Measurements from ENCODE around the gene BPIFB6. TPM values are rescaled to one million over a fixed set of nuclear protein-coding genes. Genes with fewer than 3 reads are reported as not detected.
"Not testable (repeated sequence)": the region's sequence is repeated elsewhere in the genome, so short reads cannot be mapped to it uniquely, and the experiment has no call there.

BPIFB6 gene
- polyA plus RNA-seq, 1 donor from 2014 or later, result not detected

DNA sequence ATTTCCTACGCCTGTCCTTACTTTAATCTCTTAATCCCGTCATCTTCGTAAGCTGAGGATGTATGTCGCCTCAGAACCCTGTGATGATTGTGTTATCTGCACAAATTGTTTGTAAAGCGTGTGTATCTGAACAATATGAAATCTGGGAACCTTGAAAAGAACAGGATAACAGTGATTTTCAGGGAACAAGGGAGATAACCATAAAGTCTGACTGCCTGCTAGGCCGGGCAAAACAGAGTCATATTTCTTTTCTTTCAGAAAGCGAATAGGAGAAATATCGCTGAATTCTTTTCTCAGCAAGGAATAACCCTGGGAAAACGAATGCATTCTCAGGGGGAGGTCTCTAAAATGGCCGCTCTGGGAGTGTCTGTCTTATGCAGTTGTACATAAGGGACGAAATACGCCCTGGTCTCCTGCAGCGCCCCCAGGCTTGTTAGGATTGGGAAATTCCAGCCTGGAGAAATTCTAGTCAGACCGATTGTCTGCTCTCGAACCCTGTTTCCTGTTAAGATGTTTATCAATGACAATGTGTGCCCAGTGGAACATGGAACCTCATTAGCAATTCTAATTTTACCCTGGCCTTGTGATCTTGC lies 13.8 kb downstream of the BPIFB6 start:
- not testable (repeated sequence) for H3K36me3 Mint-ChIP-seq, H3K27ac Mint-ChIP-seq, H3K27me3 Mint-ChIP-seq, H3K4me1 Mint-ChIP-seq
- Mint-ChIP-seq H3K9me3 (peaks cover 6 to 15% (median 7%) of the 10 kb centered on the region in 3 donors), H3K4me3 (peak overlapping the region in 1 of 4 donors; percentile 41)

DNA sequence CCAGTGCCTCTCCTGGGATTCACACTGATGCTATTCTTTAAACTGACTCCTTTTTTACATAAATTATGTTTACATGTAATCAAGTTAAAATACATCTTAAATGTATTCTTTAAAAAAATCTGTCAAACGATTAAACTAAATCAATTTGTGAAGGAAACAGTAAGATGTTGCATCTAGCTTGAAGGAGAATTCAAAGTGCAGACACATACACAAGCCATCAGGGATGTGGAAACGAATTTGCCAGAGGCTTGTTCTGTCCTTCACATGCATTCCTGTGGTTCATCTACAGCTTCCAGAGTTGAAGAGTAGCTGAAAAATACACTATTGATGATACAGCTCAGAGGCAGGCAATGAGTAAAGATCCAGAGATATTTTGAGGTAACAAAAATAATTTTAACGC lies 15.0 kb downstream of the BPIFB6 start:
- H3K4me1 Mint-ChIP-seq, result peaks cover 0 to 1% (median 0%) of the 10 kb centered on the region in 3 donors
- H3K27me3 Mint-ChIP-seq, result no peaks in the 10 kb centered on the region
- no peak overlapping the region for H3K4me3 Mint-ChIP-seq
- no peaks in the 10 kb centered on the region for H3K36me3 Mint-ChIP-seq
- H3K9me3 Mint-ChIP-seq, result peaks cover 6 to 15% (median 7%) of the 10 kb centered on the region in 3 donors
- H3K27ac Mint-ChIP-seq, result no peak overlapping the region

DNA sequence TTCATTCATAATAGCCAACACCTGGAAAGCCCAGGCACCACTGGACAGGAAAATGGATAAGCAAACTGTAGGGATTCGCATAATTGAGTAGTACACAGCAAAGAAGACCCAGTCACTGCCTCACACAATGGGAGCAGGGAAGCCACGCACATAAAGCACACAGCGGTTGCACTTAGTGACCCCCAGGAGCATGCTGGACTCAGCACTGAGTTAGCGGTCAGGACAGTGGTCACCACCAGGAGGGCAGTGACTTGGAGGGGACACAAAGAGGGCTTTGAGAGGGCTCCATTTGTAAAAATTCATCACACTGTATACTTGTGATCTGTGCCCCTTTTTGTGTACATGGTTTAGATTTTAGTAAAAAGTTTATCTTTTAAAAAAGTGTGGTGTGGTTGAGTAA lies 19.9 kb downstream of the BPIFB6 start:
- no peak overlapping the region for H3K4me3 Mint-ChIP-seq
- H3K9me3 Mint-ChIP-seq, result peaks cover 0 to 3% (median 2%) of the 10 kb centered on the region in 3 donors
- no peaks in the 10 kb centered on the region for H3K4me1 Mint-ChIP-seq
- no peak overlapping the region for H3K27ac Mint-ChIP-seq
- H3K27me3 Mint-ChIP-seq, result peaks cover 3% of the 10 kb centered on the region
- H3K36me3 Mint-ChIP-seq, result peaks cover 2% of the 10 kb centered on the region

DNA sequence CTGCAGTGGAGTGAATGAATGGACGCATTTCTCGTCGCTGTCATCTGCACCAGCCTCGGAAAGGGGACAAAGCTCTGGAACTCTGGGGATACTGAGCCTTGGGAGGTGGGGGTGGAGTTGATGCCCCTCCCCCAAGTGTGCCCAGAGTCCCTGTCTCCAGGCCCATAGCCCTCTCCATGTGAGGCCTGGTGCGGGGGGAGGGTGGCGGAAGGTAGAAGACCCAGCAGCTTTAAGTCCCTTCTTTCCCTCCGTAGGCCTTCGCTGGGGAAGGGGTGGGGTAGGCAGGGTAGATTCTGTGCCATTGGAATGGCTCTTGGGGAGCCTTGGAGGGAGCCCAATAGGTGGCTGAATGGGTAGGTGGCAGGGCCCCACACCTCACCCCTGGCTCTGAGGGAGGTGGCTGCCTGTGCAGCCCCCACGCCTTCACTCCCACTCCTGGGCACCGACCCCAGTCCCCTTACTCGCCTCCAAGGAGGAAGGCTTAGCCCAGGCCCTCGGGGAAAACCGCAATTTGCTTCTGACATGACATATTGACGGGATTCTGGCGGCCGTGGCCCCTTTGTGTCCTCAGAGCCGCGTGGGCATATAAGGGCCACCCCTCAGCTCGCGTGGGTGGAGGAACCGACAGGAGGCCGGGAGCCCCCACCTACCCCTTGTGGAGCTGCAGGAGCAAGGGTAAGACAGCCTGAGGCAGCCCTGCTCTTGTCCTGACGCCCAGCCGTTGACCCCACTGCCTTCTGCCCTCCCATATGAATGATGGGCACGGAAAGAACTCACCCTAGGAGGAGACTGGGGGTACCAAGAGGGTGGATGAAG lies 22.1 kb downstream of the BPIFB6 start, which contains the start of gene BPIFB3:
Gene BPIFB3, plus strand, starts transcription at position 613 of the 816 bp plus-strand sequence. CDS start 1,533 bp downstream, outside the sequence.
- no peaks in the 10 kb centered on the region for H3K9me3 Mint-ChIP-seq
- peak within 1 kb of the TSS in 1 of 4 donors; percentile 39 for H3K4me3 Mint-ChIP-seq
- peaks cover 2% of the 10 kb centered on the region for H3K36me3 Mint-ChIP-seq
- H3K27me3 Mint-ChIP-seq, result peaks cover 3% of the 10 kb centered on the region
- no peaks in the 10 kb centered on the region for H3K4me1 Mint-ChIP-seq
- peak within 1 kb of the TSS in 1 of 3 donors; percentile 88 for H3K27ac Mint-ChIP-seq

GRCh38 chr20:33054381-33054780 lies 22.9 kb downstream of the BPIFB6 start:
- peak overlapping the region in 1 of 4 donors; percentile 39 for H3K4me3 Mint-ChIP-seq
- H3K36me3 Mint-ChIP-seq, result peaks cover 2% of the 10 kb centered on the region
- H3K9me3 Mint-ChIP-seq, result no peaks in the 10 kb centered on the region
- peaks cover 3% of the 10 kb centered on the region for H3K27me3 Mint-ChIP-seq
- peaks cover 0 to 1% (median 0%) of the 10 kb centered on the region in 3 donors for H3K4me1 Mint-ChIP-seq
- peak overlapping the region in 1 of 3 donors; percentile 88 for H3K27ac Mint-ChIP-seq

- H3K36me3 Mint-ChIP-seq, result peaks cover 2% of the 10 kb centered on the region
- H3K9me3 Mint-ChIP-seq, result no peaks in the 10 kb centered on the region
- H3K4me3 Mint-ChIP-seq, result no peak overlapping the region
- peaks cover 3% of the 10 kb centered on the region for H3K27me3 Mint-ChIP-seq
- peak overlapping the region in 1 of 3 donors; percentile 88 for H3K27ac Mint-ChIP-seq
- H3K4me1 Mint-ChIP-seq, result peaks cover 0 to 1% (median 0%) of the 10 kb centered on the region in 3 donors
Observed at GRCh38 chr20:33054791-33055190, 23.3 kb downstream of the BPIFB6 start.

DNA sequence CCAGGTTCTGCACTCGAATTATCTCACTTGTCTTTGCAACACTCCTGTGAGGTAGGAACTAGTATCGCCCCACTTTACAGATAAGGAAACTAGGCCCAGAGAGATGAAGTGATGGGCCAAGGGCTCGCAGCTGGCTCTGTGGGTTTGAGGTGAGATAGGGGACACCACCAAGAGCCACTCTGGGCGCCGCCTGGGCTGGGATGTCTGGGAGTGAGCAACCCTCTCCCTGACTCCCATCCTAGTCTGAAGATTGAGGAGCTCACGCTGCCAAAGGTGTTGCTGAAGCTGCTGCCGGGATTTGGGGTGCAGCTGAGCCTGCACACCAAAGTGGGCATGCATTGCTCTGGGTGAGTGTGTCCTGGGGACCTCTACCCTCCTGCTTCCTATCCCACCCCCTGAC lies 27.7 kb downstream of the BPIFB6 start:
- no peak overlapping the region for H3K27ac Mint-ChIP-seq
- H3K4me3 Mint-ChIP-seq, result no peak overlapping the region
- H3K4me1 Mint-ChIP-seq, result peaks cover 0 to 1% (median 0%) of the 10 kb centered on the region in 3 donors
- H3K36me3 Mint-ChIP-seq, result peaks cover 2% of the 10 kb centered on the region
- H3K27me3 Mint-ChIP-seq, result peaks cover 6% of the 10 kb centered on the region
- H3K9me3 Mint-ChIP-seq, result no peaks in the 10 kb centered on the region

DNA sequence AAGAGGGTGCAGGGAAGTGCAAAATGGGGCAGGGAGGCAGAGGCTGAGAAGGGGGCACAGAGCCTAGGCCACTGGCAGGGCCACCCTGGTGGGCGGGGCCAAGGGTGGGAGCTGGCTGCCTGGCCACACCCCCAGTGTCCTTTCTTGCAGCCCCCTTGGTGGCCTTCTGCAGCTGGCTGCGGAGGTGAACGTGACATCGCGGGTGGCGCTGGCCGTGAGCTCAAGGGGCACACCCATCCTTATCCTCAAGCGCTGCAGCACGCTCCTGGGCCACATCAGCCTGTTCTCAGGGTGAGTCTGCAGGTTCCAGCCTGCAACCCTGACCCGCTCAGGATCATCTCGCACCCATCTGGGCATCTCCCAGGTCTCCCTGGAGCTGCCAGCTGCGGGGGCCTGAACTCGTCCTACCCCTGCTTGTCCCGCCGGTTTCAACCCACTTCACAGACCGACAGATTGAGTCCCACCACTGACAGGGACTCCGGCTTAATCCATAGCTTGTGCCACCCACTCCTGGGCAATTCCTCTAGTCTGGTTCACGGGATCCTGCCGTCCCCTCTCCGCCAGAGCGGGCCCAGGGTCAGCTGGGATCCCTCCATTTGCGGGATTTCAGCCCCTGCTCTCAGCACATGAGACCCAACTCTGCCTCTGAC lies 28.4 kb downstream of the BPIFB6 start:
- Mint-ChIP-seq H3K9me3 (no peaks in the 10 kb centered on the region), H3K4me3 (no peak overlapping the region), H3K27ac (no peak overlapping the region), H3K4me1 (peaks cover 0 to 1% (median 0%) of the 10 kb centered on the region in 3 donors), H3K27me3 (peaks cover 3% of the 10 kb centered on the region), H3K36me3 (peaks cover 2% of the 10 kb centered on the region)

GRCh38 chr20:33061658-33062028 lies 30.2 kb downstream of the BPIFB6 start:
- Mint-ChIP-seq H3K4me3 (no peak overlapping the region), H3K27ac (no peak overlapping the region), H3K9me3 (no peaks in the 10 kb centered on the region), H3K4me1 (peaks cover 0 to 6% (median 3%) of the 10 kb centered on the region in 3 donors), H3K36me3 (no peaks in the 10 kb centered on the region), H3K27me3 (peaks cover 3% of the 10 kb centered on the region)

GRCh38 chr20:33062105-33062824 lies 30.8 kb downstream of the BPIFB6 start:
- no peak overlapping the region for H3K27ac Mint-ChIP-seq

DNA sequence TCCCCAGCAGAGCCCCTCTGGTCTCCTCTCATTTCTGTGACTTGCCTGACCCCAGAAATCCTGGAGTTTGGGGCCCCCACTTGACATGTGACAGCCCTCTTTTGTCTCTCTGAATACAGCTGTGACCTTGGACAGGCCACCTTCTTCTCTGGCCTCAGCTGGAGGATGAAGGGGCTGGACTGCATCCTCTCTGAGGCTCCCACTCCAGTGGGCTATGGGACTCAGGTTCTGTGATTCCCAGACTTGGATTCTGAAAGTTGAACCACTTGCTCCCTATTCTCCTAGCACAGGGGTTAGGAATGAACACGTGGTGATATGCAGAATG lies 31.3 kb downstream of the BPIFB6 start:
- H3K36me3 Mint-ChIP-seq, result no peaks in the 10 kb centered on the region
- H3K27me3 Mint-ChIP-seq, result peaks cover 3% of the 10 kb centered on the region
- no peak overlapping the region for H3K27ac Mint-ChIP-seq
- peaks cover 0 to 10% (median 3%) of the 10 kb centered on the region in 3 donors for H3K4me1 Mint-ChIP-seq
- no peak overlapping the region for H3K4me3 Mint-ChIP-seq
- H3K9me3 Mint-ChIP-seq, result no peaks in the 10 kb centered on the region

More at GRCh38 chr20:33062105-33062824, 30.8 kb downstream of the BPIFB6 start:
- Mint-ChIP-seq H3K27me3 (peaks cover 3% of the 10 kb centered on the region), H3K4me1 (peaks cover 0 to 10% (median 3%) of the 10 kb centered on the region in 3 donors), H3K4me3 (no peak overlapping the region), H3K9me3 (no peaks in the 10 kb centered on the region), H3K36me3 (no peaks in the 10 kb centered on the region)

- no peak overlapping the region for H3K27ac Mint-ChIP-seq
- peaks cover 3% of the 10 kb centered on the region for H3K27me3 Mint-ChIP-seq
- peaks cover 0 to 10% (median 3%) of the 10 kb centered on the region in 3 donors for H3K4me1 Mint-ChIP-seq
- no peaks in the 10 kb centered on the region for H3K36me3 Mint-ChIP-seq
- no peaks in the 10 kb centered on the region for H3K9me3 Mint-ChIP-seq
- peak overlapping the region in 1 of 4 donors; percentile 24 for H3K4me3 Mint-ChIP-seq
Observed at GRCh38 chr20:33063271-33063670, 31.8 kb downstream of the BPIFB6 start.

DNA sequence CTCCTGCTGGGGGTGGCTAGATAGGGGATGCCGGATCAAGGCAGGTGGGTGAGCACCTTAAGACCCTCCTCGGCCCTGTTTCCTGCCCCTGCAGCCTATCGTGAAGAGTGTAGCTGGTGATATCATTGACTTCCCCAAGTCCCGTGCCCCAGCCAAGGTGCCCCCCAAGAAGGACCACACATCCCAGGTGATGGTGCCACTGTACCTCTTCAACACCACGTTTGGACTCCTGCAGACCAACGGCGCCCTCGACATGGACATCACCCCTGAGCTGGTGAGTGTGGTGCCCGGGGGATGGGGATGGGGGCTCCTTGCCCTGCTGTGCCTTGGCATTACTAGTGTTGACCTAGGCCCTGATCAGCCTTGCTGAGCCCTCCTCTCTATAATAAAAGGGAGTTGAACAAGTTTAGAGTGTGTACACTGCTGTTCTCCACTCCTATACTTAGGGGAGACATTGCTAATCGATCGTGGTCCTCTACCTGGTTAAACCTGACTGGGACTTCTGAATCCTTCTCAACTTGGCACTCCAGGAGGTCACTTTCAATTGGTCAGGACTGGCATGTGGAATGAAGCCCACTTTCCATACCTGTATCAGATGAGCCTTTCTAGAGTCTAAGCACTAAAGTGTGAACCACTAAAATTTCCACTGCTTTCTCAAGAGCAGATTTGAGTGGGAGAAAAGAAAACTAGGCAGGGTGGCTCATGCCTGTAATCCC lies 33.3 kb downstream of the BPIFB6 start:
- H3K27ac Mint-ChIP-seq, result no peak overlapping the region
- H3K36me3 Mint-ChIP-seq, result no peaks in the 10 kb centered on the region
- peaks cover 0 to 10% (median 2%) of the 10 kb centered on the region in 3 donors for H3K4me1 Mint-ChIP-seq
- peaks cover 6% of the 10 kb centered on the region for H3K27me3 Mint-ChIP-seq
- no peaks in the 10 kb centered on the region for H3K9me3 Mint-ChIP-seq
- H3K4me3 Mint-ChIP-seq, result no peak overlapping the region

DNA sequence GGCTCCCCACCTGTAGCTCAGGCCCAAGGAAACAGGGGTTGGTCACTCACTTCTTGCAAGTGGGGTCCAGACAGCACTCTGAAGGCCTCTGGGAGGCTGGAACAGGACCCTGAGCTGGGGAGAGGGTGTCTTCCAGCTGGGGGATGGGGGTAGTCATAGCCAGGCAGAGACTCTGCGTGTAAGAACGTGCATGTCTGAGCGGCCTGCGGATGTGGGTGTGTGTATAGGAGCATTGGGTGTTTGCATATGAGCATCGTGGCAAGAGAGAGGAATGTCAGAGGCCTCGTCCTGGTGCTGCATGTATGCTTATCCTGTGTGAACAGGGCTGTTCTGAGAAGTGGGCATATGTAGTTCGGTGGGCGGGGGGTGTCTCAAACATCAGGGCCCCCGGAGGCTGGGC lies 34.3 kb downstream of the BPIFB6 start:
- Mint-ChIP-seq H3K36me3 (no peaks in the 10 kb centered on the region), H3K4me3 (no peak overlapping the region), H3K27me3 (peaks cover 9% of the 10 kb centered on the region), H3K27ac (no peak overlapping the region), H3K4me1 (peaks cover 0 to 10% (median 5%) of the 10 kb centered on the region in 3 donors), H3K9me3 (no peaks in the 10 kb centered on the region)

Data from IgD-negative memory B cell (primary cell).